Endothelial cell of umbilical vein (primary cell): Measurements from ENCODE around the gene SSUH2.

Source experiments
- EZH2 ChIP-seq: IDR thresholded peaks from 2 replicates; pipeline ENCODE4 v1.6.1; 2012; ENCODE audit warnings: borderline replicate concordance, low read depth, mild to moderate bottlenecking, moderate library complexity, low read length, inconsistent platforms; ENCODE audit not compliant: severe bottlenecking
- FOS ChIP-seq: IDR thresholded peaks from 2 replicates; pipeline ENCODE4 v1.6.1; 2011; ENCODE audit warnings: mild to moderate bottlenecking, low read length, moderate library complexity, borderline replicate concordance; ENCODE audit not compliant: insufficient read depth
- GATA2 ChIP-seq: IDR thresholded peaks from 2 replicates; pipeline ENCODE4 v1.7.0; 2011; ENCODE audit warnings: low read depth, mild to moderate bottlenecking, moderate library complexity, mixed read lengths, low read length; ENCODE audit not compliant: insufficient read length, insufficient read depth
- POLR2A ChIP-seq: IDR thresholded peaks from 2 replicates; pipeline ENCODE4 v1.6.1; 2012; ENCODE audit warnings: low read depth, mild to moderate bottlenecking, control low read depth, low read length
- POLR2AphosphoS5 ChIP-seq: IDR thresholded peaks from 2 replicates; pipeline ENCODE4 v1.6.1; 2012; ENCODE audit warnings: low read depth, mild to moderate bottlenecking, control low read depth, low read length, moderate library complexity; ENCODE audit not compliant: insufficient read depth
- TF ChIP-seq, protein P1 (sequence below), 2 donors: IDR thresholded peaks; 1 replicate in 1 of 2; 2 replicates in 1 of 2; pipeline ENCODE4 v1.5.1; 2011; ENCODE audit warnings: low read length in 2 of 2, mild to moderate bottlenecking in 2 of 2, moderate library complexity in 2 of 2, control low read depth in 1 of 2, inconsistent platforms in 1 of 2, low read depth in 1 of 2; ENCODE audit not compliant: insufficient read depth in 1 of 2; ENCODE audit errors: extremely low read depth in 1 of 2

DNA sequence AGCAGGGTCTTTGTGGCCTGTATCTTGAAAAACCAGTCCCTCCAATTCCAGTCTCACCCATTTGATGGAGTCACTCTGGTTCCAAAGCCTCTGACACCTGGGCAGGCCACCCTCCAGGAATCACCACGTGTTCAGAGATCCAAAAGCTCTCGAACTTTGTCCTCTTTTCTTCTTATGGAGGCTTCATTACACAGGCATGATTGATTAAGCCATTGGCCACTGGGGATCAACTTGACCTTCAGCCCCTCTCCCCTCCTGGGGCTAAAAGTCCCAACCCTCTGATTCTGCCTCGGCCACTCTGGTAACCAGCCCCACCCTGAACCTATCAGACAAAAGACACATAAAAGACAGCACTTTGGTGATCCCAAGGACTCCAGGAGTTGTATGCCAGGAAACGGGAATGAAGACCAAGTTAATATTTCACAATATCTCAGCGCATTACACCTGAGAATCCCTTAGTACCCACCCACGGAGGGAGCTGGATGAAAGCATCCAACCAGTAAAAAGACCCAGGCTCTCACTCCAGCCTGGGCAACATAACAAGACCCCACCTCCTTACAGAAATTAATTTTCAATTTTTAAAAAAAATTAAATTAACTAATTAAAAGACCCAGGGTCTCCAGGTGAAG lies 23.0 kb upstream of the SSUH2 start:
- TF ChIP-seq, protein P1, sequence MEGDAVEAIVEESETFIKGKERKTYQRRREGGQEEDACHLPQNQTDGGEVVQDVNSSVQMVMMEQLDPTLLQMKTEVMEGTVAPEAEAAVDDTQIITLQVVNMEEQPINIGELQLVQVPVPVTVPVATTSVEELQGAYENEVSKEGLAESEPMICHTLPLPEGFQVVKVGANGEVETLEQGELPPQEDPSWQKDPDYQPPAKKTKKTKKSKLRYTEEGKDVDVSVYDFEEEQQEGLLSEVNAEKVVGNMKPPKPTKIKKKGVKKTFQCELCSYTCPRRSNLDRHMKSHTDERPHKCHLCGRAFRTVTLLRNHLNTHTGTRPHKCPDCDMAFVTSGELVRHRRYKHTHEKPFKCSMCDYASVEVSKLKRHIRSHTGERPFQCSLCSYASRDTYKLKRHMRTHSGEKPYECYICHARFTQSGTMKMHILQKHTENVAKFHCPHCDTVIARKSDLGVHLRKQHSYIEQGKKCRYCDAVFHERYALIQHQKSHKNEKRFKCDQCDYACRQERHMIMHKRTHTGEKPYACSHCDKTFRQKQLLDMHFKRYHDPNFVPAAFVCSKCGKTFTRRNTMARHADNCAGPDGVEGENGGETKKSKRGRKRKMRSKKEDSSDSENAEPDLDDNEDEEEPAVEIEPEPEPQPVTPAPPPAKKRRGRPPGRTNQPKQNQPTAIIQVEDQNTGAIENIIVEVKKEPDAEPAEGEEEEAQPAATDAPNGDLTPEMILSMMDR (IDR thresholded peaks at IDR 0.05; ENCODE audit: extremely low read depth in 1 of 2, insufficient read depth in 1 of 2, low read depth in 1 of 2, low read length in 2 of 2), result no peak
- TF ChIP-seq FOS (no peak), GATA2 (no peak), POLR2A (no peak), POLR2AphosphoS5 (no peak), EZH2 (no peak)
